NOMO-1 treated with DMSO at 0.1 percent for 48 hours (cell line): Measurements from ENCODE around the gene THAP8.

Experiments
- DNase-seq: peaks from one replicate; lab custom pipeline; 2025; ENCODE audit not compliant: unreplicated experiment; lab: John Stamatoyannopoulos, UW

The THAP8 gene

DNA sequence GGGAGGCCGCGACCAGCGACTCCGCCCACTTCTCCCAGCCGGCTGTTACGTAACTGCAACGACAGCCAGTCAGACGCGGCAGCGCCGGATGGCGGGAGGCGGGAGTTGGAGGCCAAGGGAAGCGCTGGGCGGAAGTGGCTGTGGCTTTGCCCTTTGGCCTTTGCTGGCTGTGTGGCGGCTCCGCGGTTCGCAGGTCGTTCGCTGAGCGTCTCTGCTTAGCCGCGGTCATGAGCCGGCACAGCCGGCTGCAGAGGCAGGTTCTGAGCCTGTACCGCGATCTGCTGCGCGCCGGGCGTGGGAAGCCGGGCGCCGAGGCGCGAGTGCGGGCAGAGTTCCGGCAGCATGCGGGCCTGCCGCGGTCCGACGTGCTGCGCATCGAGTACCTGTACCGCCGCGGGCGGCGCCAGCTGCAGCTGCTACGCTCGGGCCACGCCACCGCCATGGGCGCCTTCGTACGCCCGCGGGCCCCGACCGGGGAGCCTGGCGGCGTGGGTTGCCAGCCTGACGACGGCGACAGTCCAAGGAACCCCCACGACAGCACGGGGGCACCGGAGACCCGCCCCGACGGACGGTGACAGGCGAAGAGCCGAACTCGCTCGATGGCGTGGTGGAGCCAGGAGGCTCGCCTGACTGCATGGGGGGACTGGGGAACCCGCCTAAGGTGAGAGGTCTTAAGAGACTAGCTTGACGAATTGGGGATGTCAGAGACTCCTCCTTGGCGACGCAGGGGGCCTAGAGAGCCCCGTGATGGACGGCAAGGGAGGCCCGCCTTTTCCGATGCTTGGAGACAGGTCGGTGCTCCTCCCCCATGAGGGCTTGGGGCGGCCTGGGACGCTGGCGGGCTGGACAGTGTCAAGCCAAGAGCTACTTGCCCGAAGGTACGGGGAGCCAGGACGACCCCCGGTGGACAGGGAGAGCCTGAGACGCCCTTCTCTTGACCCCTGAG, 58.8 kb downstream of the THAP8 start, which contains the start of gene SDHAF1:
Gene SDHAF1, plus strand, starts transcription at position 141 of the 946 bp plus-strand sequence. Its CDS starts 87 bp downstream, at position 228.
- DNase-seq, result peak; percentile 94

DNA sequence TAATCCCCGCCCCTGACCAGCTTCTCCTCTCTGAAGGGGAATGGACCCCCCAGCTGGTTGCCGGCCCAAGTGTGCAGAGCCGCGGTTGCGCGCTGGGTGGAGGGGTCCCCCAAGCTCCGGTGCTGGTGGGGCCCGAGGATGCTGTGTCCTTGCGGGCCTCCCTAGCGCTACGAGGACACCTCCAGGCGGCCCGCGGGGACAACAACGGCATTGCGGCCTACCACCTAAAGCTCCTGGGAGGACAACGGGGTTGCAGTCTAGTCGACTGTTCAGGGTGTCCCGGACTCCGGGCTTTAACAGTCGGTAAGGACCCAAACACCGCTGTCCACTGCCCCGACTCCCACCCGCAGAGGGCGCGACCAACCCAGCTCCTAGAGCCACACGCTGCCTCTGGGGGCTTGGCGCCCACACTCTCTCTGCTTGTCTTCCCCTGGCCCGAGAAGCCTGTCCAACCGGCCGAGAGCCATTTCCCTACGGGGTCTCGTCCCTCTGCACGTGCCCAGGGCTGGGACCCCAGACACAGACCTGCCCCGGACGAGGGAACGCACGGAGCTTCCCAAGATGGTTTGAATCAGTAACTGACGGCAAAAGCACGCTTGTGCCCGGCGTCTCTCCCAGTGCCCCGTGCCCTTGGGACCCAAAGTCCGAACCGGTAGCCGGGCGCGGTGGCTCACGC, 60.0 kb downstream of the THAP8 start:
- no peak for DNase-seq

DNA sequence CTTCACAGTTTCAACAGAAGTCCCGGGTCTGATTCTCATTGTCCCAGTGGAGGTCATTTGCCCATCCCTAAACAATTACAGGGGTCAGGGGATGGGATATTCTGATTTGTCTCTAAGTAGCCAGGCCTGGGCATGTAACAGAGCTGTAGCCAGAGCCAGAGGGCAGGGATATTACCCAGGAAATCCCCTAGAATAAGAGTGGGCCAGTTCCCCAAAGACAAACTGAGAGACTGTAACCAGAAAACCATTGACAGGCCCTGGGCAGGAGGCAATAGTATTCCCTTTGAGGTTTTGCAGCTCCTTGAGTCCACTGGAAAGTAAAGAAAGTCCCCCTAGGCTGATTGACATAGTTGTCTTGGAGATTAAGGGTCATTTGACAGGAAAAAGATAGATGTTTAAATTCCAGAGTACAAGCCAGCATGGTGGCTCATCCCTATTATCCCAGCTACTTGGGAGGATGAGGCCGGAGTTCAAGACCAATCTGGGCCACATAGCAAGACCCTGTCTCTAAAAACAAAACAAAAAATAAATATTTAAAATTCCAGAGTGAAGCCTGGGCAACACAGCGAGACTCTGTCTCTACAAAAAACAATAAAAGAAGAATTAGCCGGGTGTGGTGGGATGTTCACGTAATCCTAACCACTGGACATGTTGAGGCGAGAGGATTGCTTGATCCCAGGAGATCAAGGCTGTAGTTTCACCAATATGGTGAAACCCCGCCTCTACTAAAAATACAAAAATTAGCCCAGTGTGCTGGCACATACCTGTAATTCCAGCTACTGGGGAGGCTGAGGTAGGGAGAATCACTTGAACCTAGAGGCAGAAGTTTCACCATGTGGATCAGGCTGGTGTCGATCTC, 60.9 kb downstream of the THAP8 start:
- DNase-seq, result no peak

DNA sequence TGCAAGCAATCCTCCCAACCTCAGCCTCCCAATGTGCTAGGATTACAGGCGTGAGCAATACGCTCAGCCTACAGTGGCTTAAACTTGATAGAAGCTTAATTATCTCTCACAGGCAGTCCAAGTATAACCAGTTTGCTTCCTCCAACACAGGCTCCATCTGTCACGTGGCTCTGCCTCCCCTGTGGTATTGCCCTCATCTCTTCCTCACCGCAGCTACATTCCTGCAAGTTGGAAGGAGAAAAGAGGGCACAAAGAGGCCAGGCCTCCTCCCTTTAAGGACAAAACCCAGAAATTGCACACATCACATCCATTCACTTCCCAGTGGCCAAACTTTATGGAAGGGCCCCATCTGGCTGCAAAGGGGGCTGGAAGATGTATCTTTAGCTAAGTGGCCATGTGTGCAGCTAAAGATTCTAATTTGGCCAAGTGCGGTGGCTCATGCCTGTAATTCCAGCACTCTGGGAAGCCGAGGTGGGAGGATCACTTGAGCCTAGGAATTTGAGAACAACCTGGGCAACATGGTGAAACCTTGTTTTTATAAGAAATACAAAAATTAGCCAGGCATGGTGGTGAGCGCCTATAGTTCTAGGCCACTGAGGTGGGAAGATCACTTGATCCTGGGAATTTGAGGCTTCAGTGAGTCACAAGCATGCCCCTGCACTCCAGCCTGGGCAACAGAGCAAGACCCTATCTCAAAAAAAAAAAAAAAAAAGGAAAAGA, 62.2 kb downstream of the THAP8 start:
- DNase-seq, result no peak

DNA sequence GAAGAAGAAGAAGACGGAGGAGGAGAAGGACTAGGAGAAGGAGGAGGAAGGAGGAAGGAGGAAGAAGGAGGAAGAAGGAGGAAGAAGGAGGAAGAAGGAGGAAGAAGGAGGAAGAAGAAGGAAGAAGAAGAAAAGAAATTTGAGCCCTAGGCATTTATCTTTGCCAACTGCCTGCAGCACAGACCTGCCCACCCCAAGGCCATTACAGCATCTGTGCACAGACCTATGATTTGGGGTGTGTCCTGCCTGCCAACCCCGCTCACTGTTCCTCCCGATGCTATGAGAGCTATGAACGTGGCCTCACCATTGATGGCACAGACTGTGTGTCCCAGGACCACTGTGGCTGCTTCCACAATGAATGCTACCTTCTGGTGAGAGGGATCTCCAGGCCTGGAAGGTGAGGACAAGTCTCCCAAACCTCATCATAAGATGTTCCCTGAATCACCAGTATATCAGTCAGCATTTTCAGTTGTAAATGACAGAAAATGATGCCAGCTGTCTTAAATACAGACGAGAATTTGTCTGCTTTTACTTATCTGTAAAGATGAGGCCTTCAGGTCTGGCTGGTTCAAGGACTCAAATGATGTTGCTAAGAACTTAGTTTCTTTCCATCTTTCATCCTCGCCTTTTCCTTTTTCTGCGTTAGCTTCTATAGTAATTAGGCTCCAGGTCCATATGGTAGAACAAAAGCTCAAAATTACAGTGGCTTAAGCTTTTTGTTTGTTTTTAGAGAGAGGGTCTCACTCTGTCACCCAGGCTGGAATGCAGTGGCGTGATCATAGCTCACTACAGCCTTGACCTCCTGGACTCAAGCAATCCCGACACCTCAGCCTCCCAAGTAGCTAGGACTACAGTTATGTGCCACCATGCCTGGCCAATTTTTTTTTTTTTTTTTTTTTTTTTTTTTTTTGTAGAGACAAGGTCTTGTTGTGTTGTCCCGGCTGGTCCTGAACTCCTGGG, 63.0 kb downstream of the THAP8 start:
- no peak for DNase-seq

DNA sequence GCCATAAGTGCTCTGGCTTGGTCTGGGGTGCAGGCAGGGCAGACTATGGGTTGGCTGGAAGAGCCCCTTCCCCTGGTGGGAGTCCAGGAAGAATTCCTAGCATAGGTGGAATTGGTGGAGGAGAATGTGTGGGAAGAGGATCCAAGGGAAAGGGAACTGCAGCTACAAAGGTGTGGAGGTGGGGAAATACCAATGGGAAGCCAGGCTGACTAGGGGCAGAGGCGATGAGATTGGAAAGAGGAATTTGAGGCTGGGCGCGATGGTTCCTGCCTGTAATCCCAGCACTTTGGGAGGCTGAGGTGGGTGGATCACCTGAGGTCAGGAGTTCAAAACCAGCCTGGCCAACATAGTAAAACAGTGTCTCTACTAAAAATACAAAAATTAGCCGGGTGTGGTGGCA, 63.9 kb downstream of the THAP8 start:
- DNase-seq, result no peak

DNA sequence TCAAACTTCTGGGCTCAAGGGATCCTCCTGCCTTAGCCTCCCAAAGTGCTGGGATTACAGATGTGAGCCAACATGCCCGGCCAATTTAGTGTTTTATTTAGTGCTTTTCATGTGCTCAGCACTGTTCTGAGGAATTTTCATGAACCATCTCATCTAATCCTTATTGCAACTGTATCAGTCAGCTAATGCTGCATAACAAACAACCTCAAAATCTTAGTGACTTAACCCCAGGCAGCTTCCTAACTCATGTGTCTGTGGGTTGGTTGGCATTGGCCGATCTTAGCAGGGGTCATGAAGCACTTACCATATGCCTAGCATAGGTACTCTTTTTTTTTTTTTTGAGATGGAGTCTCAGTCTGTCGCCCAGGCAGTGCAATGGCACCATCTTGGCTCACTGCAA, 65.3 kb downstream of the THAP8 start:
- no peak for DNase-seq

DNA sequence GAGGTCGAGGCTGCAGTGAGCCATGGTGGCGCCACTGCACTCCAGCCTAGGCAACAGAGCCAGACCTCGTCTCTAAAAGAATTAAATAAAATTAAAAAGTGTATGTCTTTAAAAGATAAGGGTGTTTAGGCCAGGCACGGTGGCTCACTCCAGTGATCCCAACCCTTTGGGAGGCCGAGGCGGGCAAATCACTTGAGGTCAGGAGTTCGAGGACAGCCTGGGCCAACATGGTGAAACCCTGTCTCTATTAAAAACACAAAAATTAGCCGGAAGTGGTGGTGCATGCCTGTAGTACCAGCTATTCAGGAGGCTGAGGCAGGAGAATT, 66.6 kb downstream of the THAP8 start:
- no peak for DNase-seq

DNA sequence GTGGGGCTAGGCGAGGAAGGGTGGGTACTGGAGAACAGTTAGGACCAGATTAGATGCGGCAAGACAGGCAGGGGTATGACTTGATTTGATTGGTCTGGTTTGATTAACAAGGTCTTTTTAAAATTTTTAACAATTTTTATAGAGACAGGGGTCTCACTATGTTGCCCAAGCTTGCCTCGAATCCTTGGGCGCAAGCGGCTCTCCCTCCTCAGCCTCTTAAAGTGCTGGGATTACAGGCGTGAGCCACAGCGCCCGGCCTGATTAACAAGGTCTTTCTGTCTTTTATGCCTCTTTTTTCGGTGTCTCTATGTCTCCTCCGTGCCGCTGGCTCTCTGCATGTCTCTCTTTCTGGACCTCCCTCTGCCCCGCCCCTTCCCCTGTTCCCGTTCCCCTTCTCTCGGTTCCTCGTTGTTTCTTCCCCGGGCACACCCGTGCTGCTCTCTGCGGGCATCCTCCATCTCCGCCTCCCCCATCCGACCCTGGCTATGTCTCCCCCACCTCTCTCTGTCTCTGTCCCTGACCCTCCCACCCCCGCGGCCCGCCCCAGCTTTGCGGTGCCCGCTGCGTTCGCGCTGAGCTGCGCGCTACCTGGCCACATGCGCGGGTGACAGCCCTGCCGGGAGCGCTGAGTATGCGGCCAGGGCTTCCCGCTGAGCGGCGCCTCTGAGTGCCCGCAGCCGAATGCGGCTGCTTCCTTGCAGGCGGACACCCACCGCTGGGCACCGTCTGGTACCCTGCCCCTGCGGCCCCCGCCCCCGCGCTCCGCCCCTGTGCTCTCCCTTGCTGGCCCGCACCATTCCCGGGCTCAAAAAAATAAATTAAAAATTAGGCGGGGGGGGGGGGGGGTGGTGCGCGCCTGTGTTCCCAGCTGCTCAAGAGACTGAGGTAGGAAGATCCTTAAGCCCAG, 67.2 kb downstream of the THAP8 start:
- DNase-seq, result peak; percentile 75

DNA sequence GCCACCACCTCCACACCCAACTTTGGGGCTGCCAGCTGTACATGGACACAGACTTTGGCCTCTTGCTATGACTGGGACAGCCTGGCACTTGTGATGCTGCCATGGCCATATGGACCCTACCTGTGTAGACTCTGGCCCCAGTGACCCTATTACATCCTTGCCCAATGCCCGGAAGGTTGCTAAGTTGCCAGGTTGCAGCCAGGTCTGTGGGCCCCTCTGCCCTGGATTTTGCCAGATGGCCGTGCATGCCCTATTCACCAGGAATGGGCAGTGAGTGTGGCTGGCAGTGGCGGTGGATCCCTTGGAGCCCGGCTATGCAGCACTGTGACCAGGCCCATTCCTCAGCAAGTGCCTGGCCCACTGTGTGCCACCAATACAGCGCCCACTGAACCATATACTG, 68.0 kb downstream of the THAP8 start:
- DNase-seq, result no peak
